Natural killer cell (primary cell): ENCODE results near the gene PHKB. TPM values are rescaled to one million over a fixed set of nuclear protein-coding genes. Genes with fewer than 3 reads are reported as not detected.

Source experiments
- ATAC-seq, 3 donors: fragments of 150-1000 bp in 2 of 3; fragments of 200-7000 bp in 1 of 3; cut with Tn5 transposase; 1 replicate in 1 of 3; 2 replicates in 2 of 3; pipeline ENCODE4 v1.10.0; 2021; ENCODE audit warnings: mild to moderate bottlenecking in 2 of 3, moderate library complexity in 2 of 3
- DNase-seq, 2 donors: peaks; one replicate each; pipeline versions ENCODE4 v3.0.0 to v3.0.0-alpha.2; 2013 to 2021; ENCODE audit warnings: mixed read lengths in 1 of 2
- H3K27ac ChIP-seq: one replicate; pipeline ENCODE4 v1.5.1; 2013; ENCODE audit warnings: mild to moderate bottlenecking, low read length
- H3K27me3 ChIP-seq: one replicate; pipeline ENCODE4 v1.6.1; 2013; ENCODE audit warnings: low read length; ENCODE audit not compliant: control insufficient read depth, insufficient read depth
- H3K36me3 ChIP-seq: one replicate; pipeline ENCODE4 v1.6.1; 2013; ENCODE audit warnings: low read length; ENCODE audit not compliant: control insufficient read depth, insufficient read depth
- H3K4me1 ChIP-seq: one replicate; pipeline ENCODE4 v1.6.1; 2013; ENCODE audit warnings: low read length; ENCODE audit not compliant: control insufficient read depth, insufficient read depth
- H3K4me3 ChIP-seq: one replicate; pipeline ENCODE4 v1.5.1; 2013; ENCODE audit warnings: low read length
- H3K9me3 ChIP-seq: one replicate; pipeline ENCODE4 v1.6.1; 2013; ENCODE audit warnings: low read length; ENCODE audit not compliant: control insufficient read depth, insufficient read depth
- H3K27ac Mint-ChIP-seq, 2 donors: one replicate each; pipeline ENCODE4 v1.8.0; 2022; ENCODE audit warnings: mild to moderate bottlenecking in 2 of 2, mixed read lengths in 2 of 2, moderate library complexity in 1 of 2
- H3K27me3 Mint-ChIP-seq, 2 donors: one replicate each; pipeline ENCODE4 v1.8.0; 2022; ENCODE audit warnings: low read depth in 2 of 2, mixed read lengths in 2 of 2
- H3K36me3 Mint-ChIP-seq: one replicate; pipeline ENCODE4 v1.8.0; 2022; ENCODE audit warnings: mixed read lengths
- H3K4me1 Mint-ChIP-seq, 2 donors: one replicate each; pipeline ENCODE4 v1.8.0; 2022; ENCODE audit warnings: mixed read lengths in 2 of 2
- H3K4me3 Mint-ChIP-seq: one replicate; pipeline ENCODE4 v1.8.0; 2022; ENCODE audit warnings: mild to moderate bottlenecking, moderate library complexity, mixed read lengths
- H3K9me3 Mint-ChIP-seq, 2 donors: one replicate each; pipeline ENCODE4 v1.8.0; 2022; ENCODE audit warnings: mixed read lengths in 2 of 2
- CTCF ChIP-seq: fragments of 200-600 bp; IDR thresholded peaks from one replicate; pipeline ENCODE4 v1.8.0; 2022; ENCODE audit warnings: antibody characterized with exemption
- WGBS: methylation state at CpG from one replicate; pipeline ENCODE4 v1.1.7; 2013; ENCODE audit warnings: missing lambda C conversion rate; ENCODE audit not compliant: insufficient coverage; 5-methylcytosine and 5-hydroxymethylcytosine counted together
- intact Hi-C: fragments of 100-400 bp; cut with micrococcal nuclease; formaldehyde crosslinking; loops from one replicate; pipeline ENCODE4 v1.14.2; 2022
- total RNA-seq, 4 donors: library from RNA; stranded (reverse); fragments of 120-200 nt in 1 of 4; gene quantifications; one replicate each; pipeline versions ENCODE4 v1.2.3 to v1.2.4, GENCODE V29; 2013 to 2022

Gene PHKB
- total RNA-seq, 3 donors from 2014 or later (not counting 1 experiment from before 2014, with no cell fraction given), result 54.4 to 64.0 (median 58.5) TPM

DNA sequence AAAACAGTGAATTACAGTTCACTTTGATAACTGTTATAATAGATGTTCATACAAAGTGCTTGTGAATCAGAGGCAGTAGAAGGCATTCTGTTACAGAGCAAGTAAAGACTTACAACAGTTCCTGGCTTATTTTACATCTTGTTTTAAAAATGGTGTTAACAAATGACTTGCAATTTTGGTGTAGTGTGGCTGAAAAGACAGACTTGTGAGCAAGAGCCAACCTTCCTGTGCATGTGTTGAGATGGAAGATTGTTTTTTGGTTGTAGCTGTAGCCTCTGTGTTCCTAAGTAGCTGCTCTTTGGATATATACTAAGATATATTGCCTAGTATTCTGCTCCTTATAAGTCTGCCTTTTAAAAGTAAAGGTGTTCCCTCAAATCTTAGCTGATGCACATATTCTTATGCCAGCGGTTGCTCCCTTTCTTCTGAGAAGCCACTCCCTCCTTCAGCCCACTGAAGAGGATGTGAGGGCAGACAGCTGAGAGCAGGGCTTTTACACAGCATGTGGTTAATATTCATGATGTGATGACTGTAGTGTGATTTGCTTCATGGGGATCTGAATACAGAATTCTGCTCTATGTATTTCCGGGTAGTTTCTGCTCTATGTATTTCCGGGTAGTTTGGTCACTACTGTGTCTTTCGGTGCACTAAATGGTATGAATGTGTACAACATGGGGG, 182.3 kb downstream of the PHKB start:
- Histone ChIP-seq H3K27ac (peak overlapping the region; percentile 47), H3K9me3 (no peaks in the 10 kb centered on the region), H3K4me3 (no peak overlapping the region), H3K27me3 (no peaks in the 10 kb centered on the region), H3K4me1 (peaks cover 3% of the 10 kb centered on the region), H3K36me3 (peaks cover 8% of the 10 kb centered on the region)
- peaks cover 26 to 28% of the 10 kb centered on the region in 2 donors for H3K4me1 Mint-ChIP-seq
- intact Hi-C loops, result loop anchor here (1.0 kb wide), 1 partner anchor 182 kb away; the partner anchor contains the start of genes ITFG1 and PHKB
- DNase-seq, result peak; percentile 17 to 20
- 32% methylated on average over 4 of the region's 4 CpGs for WGBS
- H3K36me3 Mint-ChIP-seq, result no peaks in the 10 kb centered on the region
- H3K27me3 Mint-ChIP-seq, result no peaks in the 10 kb centered on the region
- H3K4me3 Mint-ChIP-seq, result peak overlapping the region; percentile 60
- peak overlapping the region; percentile 86 for H3K27ac Mint-ChIP-seq
- no peaks in the 10 kb centered on the region for H3K9me3 Mint-ChIP-seq
- ATAC-seq, result peak; percentile 94 to 98 (median 97)
- TF ChIP-seq CTCF, result no peak

GRCh38 chr16:47644166-47644565, 183.0 kb downstream of the PHKB start:
- TF ChIP-seq CTCF, result no peak
- H3K9me3 Mint-ChIP-seq, result no peaks in the 10 kb centered on the region
- H3K27ac ChIP-seq, result peak overlapping the region; percentile 47
- no peaks in the 10 kb centered on the region for H3K27me3 Mint-ChIP-seq
- H3K27me3 ChIP-seq, result no peaks in the 10 kb centered on the region
- peaks cover 14% of the 10 kb centered on the region for H3K36me3 ChIP-seq
- ATAC-seq, result no peak
- H3K36me3 Mint-ChIP-seq, result no peaks in the 10 kb centered on the region
- DNase-seq, result no peak
- 52% methylated on average over 2 of the region's 2 CpGs for WGBS
- no peaks in the 10 kb centered on the region for H3K9me3 ChIP-seq
- intact Hi-C loops, result no loop called here
- peak overlapping the region; percentile 60 for H3K4me3 Mint-ChIP-seq
- peaks cover 26 to 28% of the 10 kb centered on the region in 2 donors for H3K4me1 Mint-ChIP-seq
- no peak overlapping the region for H3K4me3 ChIP-seq
- peaks cover 3% of the 10 kb centered on the region for H3K4me1 ChIP-seq
- H3K27ac Mint-ChIP-seq, result peak overlapping the region; percentile 86

GRCh38 chr16:47644661-47645060, 183.5 kb downstream of the PHKB start:
- ATAC-seq (no peak), DNase-seq (no peak)
- Mint-ChIP-seq H3K36me3 (no peaks in the 10 kb centered on the region), H3K27me3 (no peaks in the 10 kb centered on the region), H3K4me3 (no peak overlapping the region), H3K27ac (peak overlapping the region; percentile 86), H3K4me1 (peaks cover 26 to 28% of the 10 kb centered on the region in 2 donors), H3K9me3 (no peaks in the 10 kb centered on the region)
- no peak overlapping the region for H3K4me3 ChIP-seq
- no peaks in the 10 kb centered on the region for H3K27me3 ChIP-seq
- intact Hi-C loops, result no loop called here
- no peak for TF ChIP-seq CTCF
- no peaks in the 10 kb centered on the region for H3K9me3 ChIP-seq
- H3K36me3 ChIP-seq, result peaks cover 17% of the 10 kb centered on the region
- peaks cover 3% of the 10 kb centered on the region for H3K4me1 ChIP-seq
- no peak overlapping the region for H3K27ac ChIP-seq

DNA sequence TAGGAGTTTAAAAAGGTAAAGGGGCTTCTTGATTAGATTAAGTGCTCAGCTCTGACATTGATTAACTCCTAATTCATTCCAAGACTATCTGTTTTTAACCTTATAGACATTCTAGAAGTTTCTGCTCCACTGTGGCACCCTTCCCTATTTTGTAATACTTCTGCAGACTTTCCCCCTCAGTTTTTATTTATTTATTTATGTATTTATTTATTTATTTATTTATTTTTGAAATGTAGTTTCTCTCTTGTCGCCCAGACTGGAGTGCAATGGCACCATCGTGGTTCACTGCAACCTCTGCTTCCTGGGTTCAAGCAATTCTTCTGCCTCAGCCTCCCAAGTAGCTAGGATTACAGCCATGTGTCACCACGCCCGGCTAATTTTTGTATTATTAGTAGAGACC, 185.8 kb downstream of the PHKB start:
- Mint-ChIP-seq H3K27me3 (no peaks in the 10 kb centered on the region), H3K4me3 (no peak overlapping the region), H3K36me3 (no peaks in the 10 kb centered on the region), H3K27ac (no peak overlapping the region), H3K4me1 (peaks cover 26 to 28% of the 10 kb centered on the region in 2 donors), H3K9me3 (no peaks in the 10 kb centered on the region)
- ATAC-seq (no peak), DNase-seq (no peak)
- Histone ChIP-seq H3K4me3 (no peak overlapping the region), H3K27ac (no peak overlapping the region), H3K9me3 (no peaks in the 10 kb centered on the region), H3K36me3 (peaks cover 37% of the 10 kb centered on the region), H3K27me3 (no peaks in the 10 kb centered on the region), H3K4me1 (peaks cover 3% of the 10 kb centered on the region)
- WGBS, result 96% methylated on average over 4 of the region's 4 CpGs
- no peak for TF ChIP-seq CTCF
- intact Hi-C loops, result no loop called here
